Coronary artery (tissue), 2 donors: ENCODE measurements around the gene THYN1.
"Not testable (repeated sequence)": the region's sequence is repeated elsewhere in the genome, so short reads cannot be mapped to it uniquely, and the experiment has no call there.

Experiments used
- DNase-seq: peaks from one replicate; pipeline ENCODE4 v3.0.0-alpha.2; 2017; ENCODE audit warnings: low spot score
- H3K27ac ChIP-seq, 2 donors: fragments of 200-600 bp; sonication (generic); one replicate each; pipeline ENCODE4 v1.5.1; 2016 to 2019
- H3K4me3 ChIP-seq: fragments of 200-600 bp; sonication (generic); 2 replicates; pipeline ENCODE4 v1.5.1; 2016; ENCODE audit warnings: mild to moderate bottlenecking, moderate library complexity
- CTCF ChIP-seq: fragments of 200-600 bp; sonication (generic); IDR thresholded peaks from one replicate; pipeline ENCODE4 v1.5.1; 2019; ENCODE audit warnings: antibody characterized with exemption

THYN1 gene

GRCh38 chr11:134289789-134290188 lies 36.6 kb upstream of the THYN1 start:
- no peak for DNase-seq
- Histone ChIP-seq H3K27ac (no peak overlapping the region), H3K4me3 (peak overlapping the region; percentile 30)
- no peak for TF ChIP-seq CTCF

- TF ChIP-seq CTCF, result no peak
- H3K4me3 ChIP-seq, result no peak overlapping the region
- no peak overlapping the region for H3K27ac ChIP-seq
- DNase-seq, result no peak
These were observed 36.0 kb upstream of the THYN1 start for GRCh38 chr11:134289167-134289566.

DNA sequence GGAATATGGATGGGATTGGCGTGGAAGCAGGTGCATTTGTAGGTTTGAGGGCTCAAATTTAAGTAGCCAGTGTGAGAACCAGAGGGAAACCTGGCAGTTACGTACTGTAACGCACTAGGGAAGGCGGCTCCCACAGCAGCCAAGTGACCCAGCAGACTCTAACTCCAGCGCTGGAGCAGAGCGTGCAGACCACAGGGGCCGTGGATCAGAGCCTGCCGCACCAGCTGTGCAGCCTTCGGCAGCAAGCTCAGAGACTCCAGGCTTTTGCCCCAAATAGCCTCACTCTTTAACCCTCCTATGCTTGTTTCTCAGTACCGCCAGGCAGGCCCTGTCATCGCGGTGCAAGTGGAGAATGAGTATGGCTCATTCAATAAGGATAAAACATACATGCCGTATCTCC lies 35.3 kb upstream of the THYN1 start:
- DNase-seq, result no peak
- Histone ChIP-seq H3K4me3 (no peak overlapping the region), H3K27ac (no peak overlapping the region)
- TF ChIP-seq CTCF, result no peak

DNA sequence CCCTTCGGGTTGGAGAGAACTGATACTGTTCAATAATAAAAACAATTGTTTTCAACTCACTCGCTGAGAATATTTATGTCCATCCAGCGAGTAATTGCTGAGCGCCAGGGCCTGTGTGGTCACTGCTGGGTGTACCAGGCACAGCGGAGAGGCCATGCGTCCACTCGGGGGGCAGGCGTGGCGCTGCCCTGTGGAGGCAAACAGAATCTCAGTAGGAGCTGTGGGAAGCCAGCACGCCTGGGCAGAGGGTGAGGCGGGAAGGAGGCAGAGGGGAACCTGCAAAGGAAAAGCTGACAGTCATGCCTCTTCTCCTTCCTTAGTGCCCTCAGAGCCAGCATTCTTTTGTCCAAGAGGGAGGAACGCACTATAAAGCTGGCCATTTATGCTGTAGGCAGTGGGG lies 34.4 kb upstream of the THYN1 start:
- H3K27ac ChIP-seq, result no peak overlapping the region
- no peak for DNase-seq
- no peak for TF ChIP-seq CTCF
- no peak overlapping the region for H3K4me3 ChIP-seq

DNA sequence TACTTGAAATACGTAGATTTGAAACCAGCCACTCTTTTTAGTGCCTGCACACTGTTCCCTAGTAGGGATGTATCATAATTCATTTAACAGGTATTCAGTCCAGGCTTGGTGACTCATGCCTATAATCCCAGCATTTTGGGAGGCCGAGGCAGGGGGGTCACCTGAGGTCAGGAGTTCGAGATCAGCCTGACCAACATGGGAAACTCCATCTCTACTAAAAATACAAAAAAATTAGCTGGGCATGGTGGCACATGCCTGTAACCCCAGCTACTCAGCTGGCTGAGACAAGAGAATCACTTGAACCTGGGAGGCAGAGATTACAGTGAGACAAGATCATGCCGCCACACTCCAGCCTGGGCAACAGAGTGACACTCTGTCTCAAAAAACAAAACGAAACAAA lies 31.2 kb upstream of the THYN1 start:
- H3K27ac ChIP-seq, DNase-seq, H3K4me3 ChIP-seq: not testable (repeated sequence)

- TF ChIP-seq CTCF, result no peak
- Histone ChIP-seq H3K27ac (no peak overlapping the region), H3K4me3 (no peak overlapping the region)
- no peak for DNase-seq
These were observed 30.5 kb upstream of the THYN1 start for GRCh38 chr11:134283461-134284230.

GRCh38 chr11:134282121-134283045 lies 29.2 kb upstream of the THYN1 start:
- TF ChIP-seq CTCF, result no peak
- no peak for DNase-seq
- Histone ChIP-seq H3K27ac (no peak overlapping the region), H3K4me3 (no peak overlapping the region)

DNA sequence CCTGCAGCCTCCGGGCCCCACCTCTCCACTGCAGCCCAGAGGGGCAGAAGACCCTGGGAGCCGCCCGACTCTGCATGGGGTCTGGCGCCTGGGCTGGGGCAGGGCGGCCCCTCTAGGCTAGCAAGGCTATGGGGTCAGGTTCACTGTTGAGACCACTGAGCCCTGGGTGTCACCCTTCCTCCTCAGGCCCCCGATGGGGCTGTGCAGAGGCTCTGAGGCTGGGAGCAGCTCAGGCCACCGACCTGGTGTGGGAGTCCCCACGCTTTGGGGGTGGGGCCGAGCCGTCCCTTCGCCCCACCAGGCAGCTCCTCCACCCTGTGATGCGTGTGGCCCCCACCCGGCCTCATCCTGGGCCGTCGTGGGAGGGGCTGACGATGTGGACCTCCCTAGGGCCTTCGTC lies 28.5 kb upstream of the THYN1 start:
- not testable (repeated sequence) for H3K27ac ChIP-seq, DNase-seq, H3K4me3 ChIP-seq
